C4-2B (cell line): ENCODE data around the gene ARMC7.

Source experiments
- H3K27ac ChIP-seq: fragments of 450-650 bp; 2 replicates; pipeline ENCODE4 v1.5.1; 2017
- ZFX ChIP-seq: fragments of 450-650 bp; IDR thresholded peaks from 2 replicates; pipeline ENCODE4 v1.6.1; 2017
- TF ChIP-seq, protein P1 (sequence below): fragments of 450-650 bp; conservative IDR thresholded peaks from 2 replicates; pipeline ENCODE4 v1.5.1; 2017; ENCODE audit warnings: mild to moderate bottlenecking

The ARMC7 gene

DNA sequence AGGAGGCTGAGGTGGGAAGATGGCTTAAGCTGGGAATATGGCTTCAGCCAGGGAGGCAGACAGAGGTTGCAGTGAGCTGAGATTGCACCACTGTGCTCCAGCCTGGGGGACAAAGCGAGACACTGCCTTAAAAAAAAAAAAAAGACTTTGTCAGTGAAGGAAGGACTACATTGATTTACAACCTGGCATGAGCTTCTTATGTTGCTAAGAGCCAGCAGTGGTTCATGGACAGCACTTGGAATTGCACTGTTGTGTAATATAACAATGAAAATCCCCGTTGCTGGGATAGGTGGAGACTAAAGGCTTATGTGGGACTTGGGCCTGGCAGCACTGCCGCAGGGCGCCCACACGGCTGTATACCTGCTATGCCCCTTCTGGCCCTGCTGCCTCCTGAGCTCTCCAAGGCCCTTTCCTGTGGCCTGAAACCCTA lies 36.1 kb upstream of the ARMC7 start:
- no peak for TF ChIP-seq ZFX
- TF ChIP-seq, protein P1, sequence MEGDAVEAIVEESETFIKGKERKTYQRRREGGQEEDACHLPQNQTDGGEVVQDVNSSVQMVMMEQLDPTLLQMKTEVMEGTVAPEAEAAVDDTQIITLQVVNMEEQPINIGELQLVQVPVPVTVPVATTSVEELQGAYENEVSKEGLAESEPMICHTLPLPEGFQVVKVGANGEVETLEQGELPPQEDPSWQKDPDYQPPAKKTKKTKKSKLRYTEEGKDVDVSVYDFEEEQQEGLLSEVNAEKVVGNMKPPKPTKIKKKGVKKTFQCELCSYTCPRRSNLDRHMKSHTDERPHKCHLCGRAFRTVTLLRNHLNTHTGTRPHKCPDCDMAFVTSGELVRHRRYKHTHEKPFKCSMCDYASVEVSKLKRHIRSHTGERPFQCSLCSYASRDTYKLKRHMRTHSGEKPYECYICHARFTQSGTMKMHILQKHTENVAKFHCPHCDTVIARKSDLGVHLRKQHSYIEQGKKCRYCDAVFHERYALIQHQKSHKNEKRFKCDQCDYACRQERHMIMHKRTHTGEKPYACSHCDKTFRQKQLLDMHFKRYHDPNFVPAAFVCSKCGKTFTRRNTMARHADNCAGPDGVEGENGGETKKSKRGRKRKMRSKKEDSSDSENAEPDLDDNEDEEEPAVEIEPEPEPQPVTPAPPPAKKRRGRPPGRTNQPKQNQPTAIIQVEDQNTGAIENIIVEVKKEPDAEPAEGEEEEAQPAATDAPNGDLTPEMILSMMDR: no peak
- H3K27ac ChIP-seq: no peak overlapping the region

DNA sequence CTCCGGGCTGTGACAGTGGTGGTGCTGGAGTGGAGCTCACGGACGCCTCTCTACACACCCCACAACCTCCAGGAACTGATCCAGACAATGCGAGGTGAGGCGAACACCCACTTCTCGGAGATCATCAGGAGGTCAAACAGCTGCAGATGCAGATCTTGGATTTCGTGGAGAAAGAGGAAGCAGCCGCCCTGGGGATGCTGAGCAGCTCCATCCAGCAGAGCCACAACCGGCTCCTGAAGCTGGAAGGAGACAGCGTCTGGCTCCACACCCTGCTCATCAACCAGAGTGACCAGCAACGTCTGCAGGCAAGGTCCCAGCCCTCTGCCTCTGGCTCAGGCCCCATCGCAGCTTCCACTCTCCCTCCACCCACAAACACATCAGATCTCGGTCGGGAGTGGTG lies 35.2 kb upstream of the ARMC7 start:
- no peak overlapping the region for H3K27ac ChIP-seq
- no peak for TF ChIP-seq ZFX

DNA sequence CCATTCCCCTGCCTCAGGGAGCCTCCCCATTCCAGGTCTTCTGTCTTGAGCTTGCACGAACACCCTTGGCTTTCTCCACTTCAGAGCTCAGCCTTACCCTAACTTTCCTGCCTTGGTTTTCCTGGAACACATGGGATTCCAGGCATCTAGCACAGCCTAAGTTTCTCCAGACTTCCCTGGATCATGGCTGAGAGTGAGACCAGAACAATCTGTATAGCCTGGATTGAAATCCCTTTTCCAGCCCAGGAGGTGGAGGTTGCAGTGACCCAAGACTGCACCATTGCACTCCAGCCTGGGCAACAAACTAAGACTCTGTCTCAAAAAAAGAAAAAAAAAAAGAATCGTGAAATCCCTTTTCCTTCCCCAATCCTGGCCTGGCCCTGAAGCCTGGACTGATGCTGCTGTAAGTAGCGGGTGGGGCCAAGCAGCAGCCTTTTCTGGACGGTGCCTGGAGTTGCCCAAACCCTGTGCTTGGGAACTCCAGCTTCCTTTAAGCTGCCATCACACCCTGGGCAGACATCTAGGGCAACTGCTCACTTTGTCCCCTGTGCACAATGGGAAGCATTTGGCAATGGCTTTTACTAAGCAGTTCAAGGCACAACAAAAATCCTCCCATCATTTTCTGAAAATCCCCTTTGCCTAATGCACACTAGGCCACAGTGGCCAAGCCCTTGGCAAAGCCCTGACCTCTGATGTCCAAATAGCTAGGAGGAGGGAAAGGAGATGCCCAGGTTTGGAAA lies 34.0 kb upstream of the ARMC7 start:
- TF ChIP-seq, protein P1: no peak
- TF ChIP-seq ZFX: no peak
- no peak overlapping the region for H3K27ac ChIP-seq

DNA sequence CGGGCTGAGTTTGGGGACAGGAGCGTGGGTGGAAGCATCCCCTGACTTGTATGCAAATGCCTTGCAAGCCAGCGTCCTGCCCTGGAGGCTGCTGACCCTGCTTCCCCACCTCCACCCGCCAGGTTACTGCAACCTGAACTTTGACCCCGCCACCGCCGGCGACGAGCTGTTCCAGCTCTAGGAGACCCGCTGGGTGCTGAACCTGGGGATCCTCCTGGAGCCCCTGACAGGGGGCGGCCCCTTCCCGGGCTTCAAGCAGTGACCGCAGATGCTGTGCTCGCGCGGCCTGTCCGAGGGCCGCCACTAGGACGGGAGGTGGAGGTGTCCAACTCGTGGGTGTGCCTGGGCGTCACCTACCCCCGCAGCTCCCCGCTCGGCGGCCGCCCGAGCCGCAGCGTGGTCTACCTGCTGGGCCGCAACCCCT lies 32.7 kb upstream of the ARMC7 start:
- TF ChIP-seq, protein P1: no peak
- no peak for TF ChIP-seq ZFX
- no peak overlapping the region for H3K27ac ChIP-seq

DNA sequence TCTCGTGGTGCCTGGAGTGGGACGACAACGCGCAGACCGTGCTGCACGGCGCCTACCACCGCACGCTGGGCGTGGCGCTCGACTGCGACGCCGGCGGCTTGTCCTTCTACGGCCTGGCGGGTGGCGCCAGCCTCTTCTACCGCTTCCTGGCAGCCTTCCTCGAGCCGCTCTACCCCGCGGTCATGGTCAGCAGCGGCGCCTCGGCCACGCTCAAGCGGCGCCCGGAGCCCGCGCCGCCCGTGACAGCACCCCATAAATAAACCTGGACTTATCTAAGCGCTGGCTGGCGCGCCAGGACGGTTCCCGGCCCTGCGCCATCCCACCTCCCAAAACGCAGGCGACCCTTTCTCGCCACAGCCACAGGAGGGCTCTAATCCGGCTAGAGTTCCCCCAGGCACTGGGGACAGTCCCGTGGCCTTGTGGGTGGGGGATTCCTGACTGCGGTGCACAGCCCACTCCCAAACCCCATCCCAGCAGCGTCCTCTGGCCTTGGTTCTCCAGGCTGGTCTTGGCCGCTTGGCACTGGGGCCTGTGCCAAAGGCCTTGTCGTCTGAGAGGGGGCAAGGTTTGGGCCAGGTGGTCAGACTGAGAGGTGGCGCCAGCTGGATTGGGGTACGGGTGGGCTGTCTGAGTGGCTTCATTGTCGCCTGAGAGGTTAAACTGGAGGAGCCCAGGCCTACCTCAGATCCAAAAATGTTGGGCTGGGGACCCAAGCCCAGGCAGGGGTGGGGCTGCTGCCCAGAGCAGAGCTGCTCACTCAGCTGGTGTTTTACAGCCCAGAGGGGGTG lies 32.1 kb upstream of the ARMC7 start:
- no peak overlapping the region for H3K27ac ChIP-seq
- TF ChIP-seq, protein P1: no peak
- no peak for TF ChIP-seq ZFX

DNA sequence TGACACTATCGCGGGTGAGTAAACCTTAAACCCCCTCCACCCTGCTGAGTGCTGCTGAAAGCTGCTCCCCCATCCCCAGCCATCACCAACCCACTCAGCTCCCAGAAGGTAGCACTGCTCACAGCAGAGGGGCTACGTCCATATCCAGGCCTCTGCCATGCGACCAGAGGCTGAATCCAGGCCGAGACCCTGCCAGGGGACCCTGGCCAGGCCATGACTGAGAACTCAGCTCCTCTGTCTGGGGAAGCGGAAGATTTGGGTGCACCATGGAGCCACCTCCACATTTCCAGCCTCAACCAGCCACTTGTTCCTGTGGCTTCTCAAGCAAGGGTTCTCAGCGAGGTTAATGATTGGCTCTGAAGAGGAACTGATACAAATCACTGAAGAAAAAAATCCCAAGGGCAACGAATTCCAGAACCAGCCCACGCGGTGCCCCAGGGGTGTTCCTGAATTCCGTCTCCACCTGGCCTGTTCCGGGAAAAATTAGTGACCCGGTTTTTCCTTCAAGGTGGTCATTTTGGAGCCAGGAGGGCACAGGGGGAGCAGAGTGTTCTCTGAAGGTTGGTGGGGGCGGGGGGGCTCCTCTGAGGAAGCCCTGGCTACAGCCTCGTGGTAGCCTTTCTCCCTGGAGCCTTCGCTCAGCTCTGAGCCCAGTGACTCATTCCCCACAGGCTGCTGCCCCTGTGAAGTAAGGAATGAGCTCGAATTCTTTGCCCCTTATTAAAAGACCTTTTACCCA lies 31.3 kb upstream of the ARMC7 start:
- no peak overlapping the region for H3K27ac ChIP-seq
- TF ChIP-seq, protein P1: no peak
- no peak for TF ChIP-seq ZFX

DNA sequence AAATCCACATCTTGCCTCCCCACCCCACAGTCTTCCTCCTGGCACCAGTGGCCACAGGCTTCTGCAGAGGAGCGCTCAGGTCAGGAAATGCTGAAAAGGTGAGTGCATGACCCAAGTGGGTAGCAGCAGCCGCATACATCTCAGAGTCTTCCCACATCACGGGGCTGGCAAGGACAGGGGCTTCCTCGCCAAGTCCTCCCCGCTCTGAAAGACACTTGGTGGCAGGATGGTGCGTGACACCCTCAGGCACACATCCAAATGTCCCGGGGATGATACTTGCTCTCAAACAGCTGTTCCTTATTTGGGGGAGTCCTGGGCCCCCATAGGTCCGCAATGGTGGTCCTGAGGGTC lies 30.8 kb upstream of the ARMC7 start:
- TF ChIP-seq ZFX: no peak
- TF ChIP-seq, protein P1: no peak
- H3K27ac ChIP-seq: no peak overlapping the region
